H1 (cell line): ENCODE data around the gene BOK. TPM values are rescaled to one million over a fixed set of nuclear protein-coding genes. Genes with fewer than 3 reads are reported as not detected.

Source experiments
- EZH2 ChIP-seq: fragments of 200-600 bp; sonication (generic); IDR thresholded peaks from 2 replicates; pipeline ENCODE4 v1.7.1; 2012; ENCODE audit warnings: low read depth, mild to moderate bottlenecking, moderate library complexity, low read length, inconsistent platforms; ENCODE audit not compliant: severe bottlenecking
- JUND ChIP-seq: IDR thresholded peaks from 2 replicates; pipeline ENCODE4 v1.6.1; 2011; ENCODE audit warnings: mild to moderate bottlenecking, improper control_type of control experiment, low read length
- KDM5A ChIP-seq: fragments of 200-600 bp; IDR thresholded peaks from 2 replicates; pipeline ENCODE4 v1.7.1; 2012; ENCODE audit warnings: mild to moderate bottlenecking, low read length, inconsistent platforms, mixed read lengths
- MAFK ChIP-seq: IDR thresholded peaks from 2 replicates; pipeline ENCODE4 v1.6.1; 2012; ENCODE audit warnings: low read depth, mild to moderate bottlenecking, improper control_type of control experiment, low read length
- RXRA ChIP-seq: IDR thresholded peaks from 2 replicates; pipeline ENCODE4 v1.6.1; 2011; ENCODE audit warnings: low read depth, mild to moderate bottlenecking, low read length, moderate library complexity; ENCODE audit not compliant: insufficient read depth
- SAP30 ChIP-seq: fragments of 300-600 bp; sonication (generic); IDR thresholded peaks from 2 replicates; pipeline ENCODE4 v1.7.1; 2012; ENCODE audit warnings: low read length, moderate library complexity, mild to moderate bottlenecking, inconsistent platforms; ENCODE audit not compliant: insufficient read depth, insufficient replicate concordance
- SIN3A ChIP-seq, 2 experiments: IDR thresholded peaks in 1 of 2; conservative IDR thresholded peaks in 1 of 2; 2 replicates each; pipeline ENCODE4 v1.6.1; 2011 to 2012; ENCODE audit warnings: low read length in 2 of 2, improper control_type of control experiment in 1 of 2, low read depth in 1 of 2, mild to moderate bottlenecking in 1 of 2
- SP1 ChIP-seq: IDR thresholded peaks from 2 replicates; pipeline ENCODE4 v1.6.1; 2011; ENCODE audit warnings: low read depth, low read length
- TEAD4 ChIP-seq: IDR thresholded peaks from 2 replicates; pipeline ENCODE4 v1.6.1; 2012; ENCODE audit warnings: low read depth, low read length, inconsistent platforms, mixed read lengths
- polyA plus RNA-seq, 7 experiments: library from polyadenylated mRNA; depleted of rRNA in 3 of 7; stranded (reverse) in 5 of 7; unstranded in 2 of 7; fragments of >200 nt in 5 of 7; fragments of 200-250 nt in 2 of 7; gene quantifications; 1 replicate in 5 of 7; 2 replicates in 1 of 7; 4 replicates in 1 of 7; pipeline versions ENCODE4 v1.2.1 to v1.2.3, GENCODE V29; 2011 to 2013; ENCODE audit warnings: missing spikeins in 2 of 7, mixed read lengths in 2 of 7
- total RNA-seq: library from RNA; stranded (reverse); fragmentation: NEBNext Ultra II Directional; extraction: Animal tissue kit (Norgen Biotek cat#: 25700); gene quantifications from 2 replicates; pipeline ENCODE4 v1.2.1, GENCODE V29; 2021

The BOK gene
- total and polyA plus RNA-seq, 2 of the 8 experiments (the other 6 are each of a cell fraction or from before 2014, with no cell fraction given) = 33.7 to 37.6 TPM

- no peak for TF ChIP-seq EZH2
- TF ChIP-seq TEAD4 = no peak
- no peak for TF ChIP-seq SIN3A (conservative IDR thresholded peaks at IDR 0.05 in 1 of 2, IDR thresholded peaks at IDR 0.05 in 1 of 2; ENCODE audit: low read depth in 1 of 2, low read length in 2 of 2)
- no peak for TF ChIP-seq MAFK
- TF ChIP-seq SAP30 = no peak
- TF ChIP-seq JUND = no peak
- TF ChIP-seq RXRA = no peak
- no peak for TF ChIP-seq KDM5A
- TF ChIP-seq SP1 = no peak
Measured at GRCh38 chr2:241608881-241609280, 50.3 kb downstream of the BOK start (continued).
